ENCODE data around the gene SSTR4.

DNA sequence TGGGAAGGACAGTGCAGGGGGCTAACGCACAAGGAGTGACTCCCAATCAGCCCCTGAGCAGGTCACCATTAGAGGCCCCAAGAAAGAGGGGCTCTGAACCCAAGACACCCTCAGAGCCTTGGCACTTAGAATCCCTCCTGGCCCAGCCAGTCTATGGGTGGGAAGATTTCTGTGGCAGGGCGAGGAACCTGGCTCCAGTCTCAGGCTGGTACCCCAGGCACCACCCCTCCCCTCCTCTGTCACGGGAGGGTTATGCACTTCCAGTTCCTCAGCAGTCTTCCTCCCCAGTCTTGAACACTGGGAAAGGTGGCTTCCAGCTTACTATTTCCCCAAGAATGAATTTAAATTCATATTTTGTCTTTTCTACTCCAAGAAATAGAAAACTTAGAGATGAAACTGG is 27.6 kb upstream of the SSTR4 start:
- TF ChIP-seq EZH2phosphoT487 (IDR thresholded peaks at IDR 0.05; ENCODE audit: borderline replicate concordance): no peak
- TF ChIP-seq, protein P1, sequence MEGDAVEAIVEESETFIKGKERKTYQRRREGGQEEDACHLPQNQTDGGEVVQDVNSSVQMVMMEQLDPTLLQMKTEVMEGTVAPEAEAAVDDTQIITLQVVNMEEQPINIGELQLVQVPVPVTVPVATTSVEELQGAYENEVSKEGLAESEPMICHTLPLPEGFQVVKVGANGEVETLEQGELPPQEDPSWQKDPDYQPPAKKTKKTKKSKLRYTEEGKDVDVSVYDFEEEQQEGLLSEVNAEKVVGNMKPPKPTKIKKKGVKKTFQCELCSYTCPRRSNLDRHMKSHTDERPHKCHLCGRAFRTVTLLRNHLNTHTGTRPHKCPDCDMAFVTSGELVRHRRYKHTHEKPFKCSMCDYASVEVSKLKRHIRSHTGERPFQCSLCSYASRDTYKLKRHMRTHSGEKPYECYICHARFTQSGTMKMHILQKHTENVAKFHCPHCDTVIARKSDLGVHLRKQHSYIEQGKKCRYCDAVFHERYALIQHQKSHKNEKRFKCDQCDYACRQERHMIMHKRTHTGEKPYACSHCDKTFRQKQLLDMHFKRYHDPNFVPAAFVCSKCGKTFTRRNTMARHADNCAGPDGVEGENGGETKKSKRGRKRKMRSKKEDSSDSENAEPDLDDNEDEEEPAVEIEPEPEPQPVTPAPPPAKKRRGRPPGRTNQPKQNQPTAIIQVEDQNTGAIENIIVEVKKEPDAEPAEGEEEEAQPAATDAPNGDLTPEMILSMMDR (conservative IDR thresholded peaks at IDR 0.05; ENCODE audit: low read length): no peak
